ENCODE measurements around the gene SFSWAP. TPM values are rescaled to one million over a fixed set of nuclear protein-coding genes. Genes with fewer than 3 reads are reported as not detected.
A peak's percentile ranks its signal among the peaks of the same experiment; 100 is the strongest.
"Not testable (repeated sequence)": the region's sequence is repeated elsewhere in the genome, so short reads cannot be mapped to it uniquely, and the experiment has no call there.

Gene SFSWAP
- total RNA-seq, 2 donors from 2014 or later: 58.5 to 61.5 TPM

GRCh38 chr12:131799828-131800593 is 89.1 kb downstream of the SFSWAP start:
- Mint-ChIP-seq H3K27me3 (ENCODE audit: low read depth) (no peaks in the 10 kb centered on the region), H3K36me3 (ENCODE audit: insufficient read depth in 2 of 2) (peaks cover 6 to 15% of the 10 kb centered on the region in 2 donors), H3K4me3 (no peak overlapping the region), H3K4me1 (ENCODE audit: low read depth) (no peaks in the 10 kb centered on the region), H3K9me3 (no peaks in the 10 kb centered on the region), H3K27ac (no peak overlapping the region)
- DNase-seq (no peak), ATAC-seq (replicated peaks in 1 of 2) (no peak)

DNA sequence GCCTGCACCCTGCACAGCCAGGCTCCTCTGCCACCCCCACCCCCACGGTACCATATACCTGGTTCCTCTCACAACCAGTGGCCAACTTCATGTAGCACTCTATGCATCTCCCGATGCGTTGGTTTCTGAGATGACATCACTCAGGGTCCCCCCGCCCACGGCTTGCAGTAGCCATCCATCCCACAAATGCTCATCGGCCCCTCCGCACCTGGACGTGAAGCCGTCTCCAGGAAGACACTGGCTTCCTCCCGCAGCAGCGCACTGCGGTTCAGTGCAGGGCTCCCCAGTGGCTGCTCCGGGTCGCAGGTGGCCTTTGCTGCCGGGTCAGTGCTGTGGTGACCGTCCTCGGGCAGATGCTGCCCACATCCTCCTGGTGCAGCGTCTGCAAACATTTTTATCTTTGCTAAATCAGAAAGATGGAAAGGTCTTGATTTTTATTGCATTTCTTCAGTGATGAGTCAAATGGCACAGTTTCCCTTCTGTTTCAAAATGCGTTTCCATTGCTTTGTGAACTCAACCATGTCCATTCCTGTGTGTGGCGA is 89.8 kb downstream of the SFSWAP start:
- ATAC-seq (replicated peaks in 1 of 2) (peak in 1 of 2 donors; percentile 20), DNase-seq (no peak)
- Mint-ChIP-seq H3K27me3 (ENCODE audit: low read depth) (no peaks in the 10 kb centered on the region), H3K9me3 (no peaks in the 10 kb centered on the region), H3K27ac (no peak overlapping the region), H3K4me3 (no peak overlapping the region), H3K4me1 (ENCODE audit: low read depth) (no peaks in the 10 kb centered on the region), H3K36me3 (ENCODE audit: insufficient read depth in 2 of 2) (peaks cover 6 to 15% of the 10 kb centered on the region in 2 donors)

GRCh38 chr12:131801254-131801866 is 90.5 kb downstream of the SFSWAP start:
- Mint-ChIP-seq H3K27ac (no peak overlapping the region), H3K9me3 (no peaks in the 10 kb centered on the region), H3K4me1 (ENCODE audit: low read depth) (no peaks in the 10 kb centered on the region), H3K36me3 (ENCODE audit: insufficient read depth in 2 of 2) (peaks cover 6 to 15% of the 10 kb centered on the region in 2 donors), H3K27me3 (ENCODE audit: low read depth) (no peaks in the 10 kb centered on the region), H3K4me3 (no peak overlapping the region)
- DNase-seq: no peak
- ATAC-seq (replicated peaks in 1 of 2): no peak

DNA sequence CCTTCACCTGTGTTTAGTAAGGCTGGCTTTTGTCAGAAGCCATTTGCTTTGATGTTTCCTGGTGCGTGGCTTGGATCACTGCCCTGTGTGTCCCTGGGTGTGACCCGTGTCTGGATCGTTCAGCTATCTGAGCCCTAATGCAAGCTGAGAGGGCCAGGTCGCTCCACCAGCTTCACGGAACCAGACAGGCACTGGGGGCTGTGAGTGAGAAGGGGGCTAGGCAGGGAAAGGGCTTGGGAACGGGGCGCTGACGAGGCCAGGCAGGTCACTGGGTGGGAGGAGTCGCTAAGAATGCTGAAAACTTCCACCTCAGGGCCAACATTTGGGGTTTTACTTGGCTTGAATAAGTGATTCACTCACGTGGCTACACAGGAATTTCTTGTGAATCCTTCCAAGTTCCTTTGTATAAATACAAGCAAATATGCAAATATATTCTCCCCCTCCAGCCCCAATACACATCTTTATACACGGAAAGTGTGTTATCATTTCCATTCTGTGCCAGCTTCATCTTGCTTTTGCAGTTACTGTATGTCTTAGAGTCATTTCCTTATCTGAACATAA is 93.2 kb downstream of the SFSWAP start:
- Mint-ChIP-seq H3K27me3 (ENCODE audit: low read depth) (no peaks in the 10 kb centered on the region), H3K9me3 (no peaks in the 10 kb centered on the region), H3K27ac (peak overlapping the region; percentile 67), H3K36me3 (ENCODE audit: insufficient read depth in 2 of 2) (peaks cover 6% of the 10 kb centered on the region in 2 donors), H3K4me1 (ENCODE audit: low read depth) (no peaks in the 10 kb centered on the region), H3K4me3 (no peak overlapping the region)
- no peak for DNase-seq
- no peak for ATAC-seq (replicated peaks in 1 of 2)

GRCh38 chr12:131805421-131805820 is 94.5 kb downstream of the SFSWAP start:
- H3K4me3 Mint-ChIP-seq: no peak overlapping the region
- H3K27ac Mint-ChIP-seq: no peak overlapping the region
- peaks cover 3 to 6% of the 10 kb centered on the region in 2 donors for H3K36me3 Mint-ChIP-seq (ENCODE audit: insufficient read depth in 2 of 2)
- DNase-seq (no peak), ATAC-seq (replicated peaks in 1 of 2) (no peak)
- no peaks in the 10 kb centered on the region for H3K4me1 Mint-ChIP-seq (ENCODE audit: low read depth)
- no peaks in the 10 kb centered on the region for H3K27me3 Mint-ChIP-seq (ENCODE audit: low read depth)
- no peaks in the 10 kb centered on the region for H3K9me3 Mint-ChIP-seq

- H3K9me3 Mint-ChIP-seq: no peaks in the 10 kb centered on the region
- no peaks in the 10 kb centered on the region for H3K4me1 Mint-ChIP-seq (ENCODE audit: low read depth)
- no peak overlapping the region for H3K27ac Mint-ChIP-seq
- peaks cover 1 to 3% of the 10 kb centered on the region in 2 donors for H3K36me3 Mint-ChIP-seq (ENCODE audit: insufficient read depth in 2 of 2)
- no peak overlapping the region for H3K4me3 Mint-ChIP-seq
- ATAC-seq (replicated peaks in 1 of 2): no peak
- no peak for DNase-seq
- H3K27me3 Mint-ChIP-seq (ENCODE audit: low read depth): no peaks in the 10 kb centered on the region
Measured at GRCh38 chr12:131806674-131807073, 95.8 kb downstream of the SFSWAP start.

GRCh38 chr12:131808744-131809371 is 98.0 kb downstream of the SFSWAP start:
- ATAC-seq (replicated peaks in 1 of 2) (peak; percentile 80 to 94), DNase-seq (peak; percentile 36 to 62)
- H3K4me3 Mint-ChIP-seq: peak overlapping the region; percentile 70 to 83
- H3K27ac Mint-ChIP-seq: peak overlapping the region; percentile 24
- no peaks in the 10 kb centered on the region for H3K27me3 Mint-ChIP-seq (ENCODE audit: low read depth)
- peaks cover 4% of the 10 kb centered on the region in 2 donors for H3K9me3 Mint-ChIP-seq
- peaks cover 6 to 11% of the 10 kb centered on the region in 2 donors for H3K36me3 Mint-ChIP-seq (ENCODE audit: insufficient read depth in 2 of 2)
- no peaks in the 10 kb centered on the region for H3K4me1 Mint-ChIP-seq (ENCODE audit: low read depth)

DNA sequence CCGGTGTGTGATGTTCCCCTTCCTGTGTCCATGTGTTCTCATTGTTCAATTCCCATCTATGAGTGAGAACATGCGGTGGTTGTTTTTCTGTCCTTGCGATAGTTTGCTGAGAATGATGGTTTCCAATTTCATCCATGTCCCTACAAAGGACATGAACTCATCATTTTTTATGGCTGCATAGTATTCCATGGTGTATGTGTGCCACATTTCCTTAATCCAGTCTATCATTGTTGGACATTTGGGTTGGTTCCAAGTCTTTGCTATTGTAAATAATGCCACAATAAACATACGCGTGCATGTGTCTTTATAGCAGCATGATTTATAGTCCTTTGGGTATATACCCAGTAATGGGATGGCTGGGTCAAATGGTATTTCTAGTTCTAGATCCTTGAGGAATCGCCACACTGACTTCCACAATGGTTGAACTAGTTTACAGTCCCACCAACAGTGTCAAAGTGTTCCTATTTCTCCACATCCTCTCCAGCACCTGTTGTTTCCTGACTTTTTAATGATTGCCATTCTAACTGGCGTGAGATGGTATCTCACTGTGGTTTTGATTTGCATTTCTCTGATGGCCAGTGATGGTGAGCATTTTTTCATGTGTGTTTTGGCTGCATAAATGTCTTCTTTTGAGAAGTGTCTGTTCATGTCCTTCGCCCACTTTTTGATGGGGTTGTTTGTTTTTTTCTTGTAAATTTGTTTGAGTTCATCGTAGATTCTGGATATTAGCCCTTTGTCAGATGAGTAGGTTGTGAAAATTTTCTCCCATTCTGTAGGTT is 98.8 kb downstream of the SFSWAP start:
- Mint-ChIP-seq H3K36me3 (ENCODE audit: insufficient read depth in 2 of 2) (peaks cover 6 to 11% of the 10 kb centered on the region in 2 donors), H3K4me3 (peak overlapping the region; percentile 70 to 83)
- not testable (repeated sequence) for H3K9me3 Mint-ChIP-seq; H3K27ac Mint-ChIP-seq; H3K27me3 Mint-ChIP-seq (ENCODE audit: low read depth); DNase-seq; ATAC-seq (replicated peaks in 1 of 2); H3K4me1 Mint-ChIP-seq (ENCODE audit: low read depth)

DNA sequence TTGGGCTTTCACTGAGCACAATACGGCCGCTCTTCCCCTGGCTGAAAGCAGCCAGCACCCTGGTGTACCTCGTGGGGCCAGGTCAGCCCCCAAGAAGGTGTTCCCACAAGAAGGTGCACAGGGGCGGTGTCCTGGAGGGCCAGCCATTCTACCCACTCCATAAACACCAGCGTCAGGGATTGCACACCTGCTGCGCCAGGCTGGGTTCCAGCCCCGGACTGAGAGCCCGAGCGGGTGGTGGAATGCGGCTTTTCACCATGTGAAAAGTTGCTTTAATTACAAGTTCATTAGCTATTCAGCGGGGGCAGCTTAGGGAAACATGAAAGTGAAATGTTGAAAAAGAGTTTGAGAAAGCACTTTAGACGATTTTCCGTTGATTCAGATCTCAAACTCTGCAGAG is 99.8 kb downstream of the SFSWAP start:
- Mint-ChIP-seq H3K4me1 (ENCODE audit: low read depth) (no peaks in the 10 kb centered on the region), H3K27me3 (ENCODE audit: low read depth) (no peaks in the 10 kb centered on the region), H3K4me3 (no peak overlapping the region), H3K36me3 (ENCODE audit: insufficient read depth in 2 of 2) (peaks cover 6 to 11% of the 10 kb centered on the region in 2 donors), H3K27ac (peak overlapping the region; percentile 28), H3K9me3 (peaks cover 4% of the 10 kb centered on the region in 2 donors)
- no peak for DNase-seq
- no peak for ATAC-seq (replicated peaks in 1 of 2)

- H3K4me1 Mint-ChIP-seq (ENCODE audit: low read depth): no peaks in the 10 kb centered on the region
- DNase-seq: no peak
- H3K4me3 Mint-ChIP-seq: no peak overlapping the region
- H3K27me3 Mint-ChIP-seq (ENCODE audit: low read depth): no peaks in the 10 kb centered on the region
- H3K27ac Mint-ChIP-seq: no peak overlapping the region
- peaks cover 4% of the 10 kb centered on the region in 2 donors for H3K9me3 Mint-ChIP-seq
- no peak for ATAC-seq (replicated peaks in 1 of 2)
- H3K36me3 Mint-ChIP-seq (ENCODE audit: insufficient read depth in 2 of 2): peaks cover 6 to 11% of the 10 kb centered on the region in 2 donors
Measured at GRCh38 chr12:131815131-131815530, 104.2 kb downstream of the SFSWAP start.

GRCh38 chr12:131816495-131816894 is 105.6 kb downstream of the SFSWAP start:
- ATAC-seq (replicated peaks in 1 of 2): no peak
- Mint-ChIP-seq H3K27me3 (ENCODE audit: low read depth) (no peaks in the 10 kb centered on the region), H3K27ac (no peak overlapping the region), H3K36me3 (ENCODE audit: insufficient read depth in 2 of 2) (peaks cover 6 to 11% of the 10 kb centered on the region in 2 donors), H3K4me1 (ENCODE audit: low read depth) (no peaks in the 10 kb centered on the region), H3K9me3 (peaks cover 4% of the 10 kb centered on the region in 2 donors), H3K4me3 (no peak overlapping the region)
- DNase-seq: no peak

GRCh38 chr12:131817241-131817640 is 106.4 kb downstream of the SFSWAP start:
- Mint-ChIP-seq H3K9me3 (peaks cover 4% of the 10 kb centered on the region in 2 donors), H3K27ac (no peak overlapping the region), H3K4me1 (ENCODE audit: low read depth) (no peaks in the 10 kb centered on the region), H3K36me3 (ENCODE audit: insufficient read depth in 2 of 2) (peaks cover 4 to 5% of the 10 kb centered on the region in 2 donors), H3K27me3 (ENCODE audit: low read depth) (no peaks in the 10 kb centered on the region), H3K4me3 (no peak overlapping the region)
- DNase-seq: no peak
- no peak for ATAC-seq (replicated peaks in 1 of 2)

Measured in activated T-cell treated with anti-CD3 and anti-CD28 coated beads, Interleukin-2, amount 50 U/mL, for 72 hours (primary cell).